ENCODE measurements around the gene FCN3. TPM values are rescaled to one million over a fixed set of nuclear protein-coding genes. Genes with fewer than 3 reads are reported as not detected.
"Not testable (repeated sequence)": the region's sequence is repeated elsewhere in the genome, so short reads cannot be mapped to it uniquely, and the experiment has no call there.

FCN3 gene
- total and polyA plus RNA-seq, 2 donors (not counting 3 experiments of a cell fraction or from before 2014, with no cell fraction given), result 0.15 TPM; not detected in 1

GRCh38 chr1:27406791-27407190 is 32.2 kb upstream of the FCN3 start:
- POLR2A ChIA-PET; H2AFZ ChIP-seq (ENCODE audit: low read depth, low read length); H3K9me1 ChIP-seq (replicated peaks; ENCODE audit: control insufficient read depth, extremely low read depth, insufficient read depth, low read length); BruUV-seq (replicated peaks); H3K4me3 ChIP-seq (replicated peaks in 1 of 3; ENCODE audit: insufficient read depth in 1 of 3, low read depth in 1 of 3, low read length in 3 of 3); H3K79me2 ChIP-seq (ENCODE audit: control insufficient read depth, insufficient read depth, low read length); H3K4me1 ChIP-seq (ENCODE audit: control insufficient read depth, extremely low read depth, insufficient read depth, low read length); H3K27ac ChIP-seq (ENCODE audit: insufficient read depth, low read depth, low read length); H3K4me2 ChIP-seq (ENCODE audit: insufficient read depth, low read length); intact Hi-C loops (cut with micrococcal nuclease); H3K27me3 ChIP-seq (ENCODE audit: control insufficient read depth in 2 of 2, insufficient read depth in 2 of 2, low read length in 2 of 2); H4K20me1 ChIP-seq (replicated peaks; ENCODE audit: control insufficient read depth, extremely low read depth, insufficient read depth, low read length); H3K9me3 ChIP-seq (replicated peaks; ENCODE audit: control insufficient read depth, insufficient read depth, low read length); H3K9ac ChIP-seq (replicated peaks; ENCODE audit: extremely low read depth, insufficient read depth, low read length); DNase-seq (ENCODE audit: low read depth, low spot score); FAIRE-seq: not testable (repeated sequence)
- dilution Hi-C loops (cut with MboI; ENCODE audit: extremely low pct_ligation_motif_present, low sequenced_read_pairs), result loop anchor here (25.0 kb wide), 1 partner anchor 181 kb away; no protein-coding TSS in a partner anchor
- CTCF ChIA-PET, result interaction anchor here (0.6 kb wide), 1 partner anchor 890 kb away, joined by 5 read pairs; no protein-coding TSS in a partner anchor
- H3K36me3 ChIP-seq (ENCODE audit: control insufficient read depth in 2 of 2, extremely low read depth in 1 of 2, insufficient read depth in 2 of 2, low read length in 2 of 2), result peaks cover 22 to 43% of the 10 kb centered on the region in 2 experiments

GRCh38 chr1:27406362-27406680 is 31.7 kb upstream of the FCN3 start:
- Histone ChIP-seq H3K4me2 (ENCODE audit: insufficient read depth, low read length) (no peak overlapping the region), H3K36me3 (ENCODE audit: control insufficient read depth in 2 of 2, extremely low read depth in 1 of 2, insufficient read depth in 2 of 2, low read length in 2 of 2) (peaks cover 21 to 42% of the 10 kb centered on the region in 2 experiments), H3K4me1 (ENCODE audit: control insufficient read depth, extremely low read depth, insufficient read depth, low read length) (peaks cover 4% of the 10 kb centered on the region), H3K27me3 (ENCODE audit: control insufficient read depth in 2 of 2, insufficient read depth in 2 of 2, low read length in 2 of 2) (no peaks in the 10 kb centered on the region), H3K79me2 (ENCODE audit: control insufficient read depth, insufficient read depth, low read length) (no peaks in the 10 kb centered on the region), H2AFZ (ENCODE audit: low read depth, low read length) (no peak overlapping the region), H3K27ac (ENCODE audit: insufficient read depth, low read depth, low read length) (no peak overlapping the region), H3K9me3 (replicated peaks; ENCODE audit: control insufficient read depth, insufficient read depth, low read length) (no peaks in the 10 kb centered on the region), H3K9me1 (replicated peaks; ENCODE audit: control insufficient read depth, extremely low read depth, insufficient read depth, low read length) (no peaks in the 10 kb centered on the region), H4K20me1 (replicated peaks; ENCODE audit: control insufficient read depth, extremely low read depth, insufficient read depth, low read length) (no peaks in the 10 kb centered on the region), H3K9ac (replicated peaks; ENCODE audit: extremely low read depth, insufficient read depth, low read length) (no peak overlapping the region), H3K4me3 (replicated peaks in 1 of 3; ENCODE audit: insufficient read depth in 1 of 3, low read depth in 1 of 3, low read length in 3 of 3) (no peak overlapping the region)
- POLR2A ChIA-PET, result no interaction called here
- CTCF ChIA-PET, result interaction anchor here (0.6 kb wide), 1 partner anchor 889 kb away, joined by 5 read pairs; no protein-coding TSS in a partner anchor
- intact Hi-C loops (cut with micrococcal nuclease) (no loop called here), dilution Hi-C loops (cut with MboI; ENCODE audit: extremely low pct_ligation_motif_present, low sequenced_read_pairs) (loop anchor here (25.0 kb wide), 1 partner anchor 181 kb away; no protein-coding TSS in a partner anchor)
- FAIRE-seq (no peak), DNase-seq (ENCODE audit: low read depth, low spot score) (no peak)
- TF ChIP-seq CTCF (IDR thresholded peaks at IDR 0.05; ENCODE audit: extremely low read depth in 1 of 2, insufficient read depth in 1 of 2, low read depth in 1 of 2, low read length in 2 of 2), result no peak
- no peak for TF ChIP-seq FOS (IDR thresholded peaks at IDR 0.05; ENCODE audit: borderline replicate concordance, insufficient read depth, low read length)
- no peak for TF ChIP-seq MYC (IDR thresholded peaks at IDR 0.05; ENCODE audit: low read depth, low read length)
- TF ChIP-seq POLR2AphosphoS5 (IDR thresholded peaks at IDR 0.05; ENCODE audit: insufficient read depth, low read depth, low read length), result no peak
- no peak for TF ChIP-seq JUN (IDR thresholded peaks at IDR 0.05; ENCODE audit: borderline replicate concordance, insufficient read depth, insufficient read length, low read depth)
- TF ChIP-seq MAX (IDR thresholded peaks at IDR 0.05; ENCODE audit: insufficient read depth, insufficient read length), result no peak
- no TSS peak for BruUV-seq (replicated peaks)

GRCh38 chr1:27405598-27406361 is 31.2 kb upstream of the FCN3 start:
- POLR2A ChIA-PET; DNase-seq (ENCODE audit: low read depth, low spot score); H3K79me2 ChIP-seq (ENCODE audit: control insufficient read depth, insufficient read depth, low read length); intact Hi-C loops (cut with micrococcal nuclease); H3K4me3 ChIP-seq (replicated peaks in 1 of 3; ENCODE audit: insufficient read depth in 1 of 3, low read depth in 1 of 3, low read length in 3 of 3); H3K4me1 ChIP-seq (ENCODE audit: control insufficient read depth, extremely low read depth, insufficient read depth, low read length); BruUV-seq (replicated peaks); H3K9me3 ChIP-seq (replicated peaks; ENCODE audit: control insufficient read depth, insufficient read depth, low read length); H3K4me2 ChIP-seq (ENCODE audit: insufficient read depth, low read length); H2AFZ ChIP-seq (ENCODE audit: low read depth, low read length); H3K27me3 ChIP-seq (ENCODE audit: control insufficient read depth in 2 of 2, insufficient read depth in 2 of 2, low read length in 2 of 2); H3K9me1 ChIP-seq (replicated peaks; ENCODE audit: control insufficient read depth, extremely low read depth, insufficient read depth, low read length); H3K27ac ChIP-seq (ENCODE audit: insufficient read depth, low read depth, low read length); H4K20me1 ChIP-seq (replicated peaks; ENCODE audit: control insufficient read depth, extremely low read depth, insufficient read depth, low read length); H3K9ac ChIP-seq (replicated peaks; ENCODE audit: extremely low read depth, insufficient read depth, low read length): not testable (repeated sequence)
- peak; percentile 31 for FAIRE-seq
- CTCF ChIA-PET, result interaction anchor here (0.6 to 0.9 kb wide), 2 partner anchors 264 to 889 kb away, joined by 3 to 5 read pairs; no protein-coding TSS in a partner anchor
- dilution Hi-C loops (cut with MboI; ENCODE audit: extremely low pct_ligation_motif_present, low sequenced_read_pairs), result loop anchor here (25.0 kb wide), 1 partner anchor 182 kb away; no protein-coding TSS in a partner anchor
- H3K36me3 ChIP-seq (ENCODE audit: control insufficient read depth in 2 of 2, extremely low read depth in 1 of 2, insufficient read depth in 2 of 2, low read length in 2 of 2), result peaks cover 16 to 36% of the 10 kb centered on the region in 2 experiments
